Renal cortical epithelial cell (primary cell): ENCODE measurements around the gene CSRNP3. TPM values are rescaled to one million over a fixed set of nuclear protein-coding genes. Genes with fewer than 3 reads are reported as not detected.
A peak's percentile ranks its signal among the peaks of the same experiment; 100 is the strongest.

ENCODE experiments used
- DNase-seq: peaks from one replicate; pipeline ENCODE4 v3.0.0-alpha.2; 2011; ENCODE audit warnings: low read depth
- total RNA-seq: library from RNA; depleted of rRNA; stranded (reverse); fragments of >200 nt; gene quantifications from 2 replicates; pipeline ENCODE4 v1.2.3, GENCODE V29; 2014

Gene CSRNP3
- total RNA-seq, 1 donor from 2014 or later: 4.2 TPM

GRCh38 chr2:165681841-165682240 lies 212.3 kb downstream of the CSRNP3 start:
- DNase-seq: no peak

DNA sequence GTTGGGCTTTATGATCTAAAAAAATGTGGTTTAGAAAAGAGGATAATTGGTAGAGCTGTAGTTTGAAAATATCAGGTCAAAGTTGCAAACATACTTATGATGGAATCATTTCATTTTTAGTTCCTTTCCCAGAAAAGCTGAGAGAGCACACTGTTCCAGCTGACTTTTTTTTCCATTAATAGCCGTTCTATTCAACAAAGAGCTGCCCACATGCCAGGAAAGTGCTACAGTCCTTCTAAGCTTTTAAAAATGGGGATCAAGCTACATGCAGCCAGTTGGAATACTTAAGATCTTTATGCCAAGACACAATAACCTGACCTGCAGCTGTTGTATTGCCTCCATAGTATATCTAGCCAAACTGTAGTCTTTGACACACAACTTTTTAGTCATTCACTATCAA lies 213.0 kb downstream of the CSRNP3 start:
- no peak for DNase-seq

DNA sequence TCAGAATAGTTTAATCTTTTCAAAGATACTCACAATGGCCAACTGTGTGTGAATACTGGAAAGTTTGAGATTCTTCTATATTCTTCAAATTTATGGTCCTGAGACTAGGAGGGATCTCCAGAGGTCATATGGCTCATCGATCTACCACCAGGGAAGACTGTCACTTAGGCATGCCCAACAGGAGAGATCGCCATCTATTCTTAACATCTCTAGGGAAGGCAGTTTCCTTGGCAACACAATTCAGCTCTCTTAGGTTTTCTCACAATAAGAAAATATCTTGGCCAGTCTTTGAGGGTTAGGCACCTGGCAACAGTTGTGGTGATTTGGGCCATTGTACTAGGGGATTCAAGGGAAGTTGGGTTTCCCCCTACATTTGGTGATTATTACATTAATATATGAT lies 217.3 kb downstream of the CSRNP3 start:
- DNase-seq: no peak

DNA sequence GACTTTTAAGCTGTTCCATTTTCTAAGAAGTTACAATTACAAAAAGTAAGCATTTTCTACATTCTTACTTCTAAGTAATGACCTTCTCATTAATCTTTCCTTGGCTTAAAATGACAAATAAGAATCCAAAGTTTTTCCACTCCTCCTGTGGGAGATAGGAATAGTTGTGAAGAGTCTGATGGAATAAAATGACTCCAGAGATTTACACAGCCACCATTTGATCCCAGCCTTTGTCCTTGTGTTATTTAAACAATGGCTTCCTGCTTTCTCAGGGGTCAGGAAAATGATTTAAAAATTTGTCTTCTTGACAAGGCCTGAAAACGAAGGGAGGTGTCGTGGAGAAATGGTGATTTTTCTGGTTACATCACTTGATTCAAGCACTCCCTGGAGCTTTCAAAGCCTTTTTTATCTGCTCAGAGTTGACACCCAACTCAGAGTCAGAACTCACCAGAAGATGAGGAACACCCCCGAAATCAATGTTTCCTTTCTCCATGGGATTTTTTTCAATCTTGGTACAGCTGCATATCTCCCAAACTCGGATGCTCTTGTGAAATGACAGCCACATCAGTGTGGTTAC lies 218.0 kb downstream of the CSRNP3 start:
- no peak for DNase-seq

- no peak for DNase-seq
Measured at GRCh38 chr2:165691615-165692014, 222.1 kb downstream of the CSRNP3 start.

GRCh38 chr2:165692906-165693305 lies 223.4 kb downstream of the CSRNP3 start:
- DNase-seq: no peak

DNA sequence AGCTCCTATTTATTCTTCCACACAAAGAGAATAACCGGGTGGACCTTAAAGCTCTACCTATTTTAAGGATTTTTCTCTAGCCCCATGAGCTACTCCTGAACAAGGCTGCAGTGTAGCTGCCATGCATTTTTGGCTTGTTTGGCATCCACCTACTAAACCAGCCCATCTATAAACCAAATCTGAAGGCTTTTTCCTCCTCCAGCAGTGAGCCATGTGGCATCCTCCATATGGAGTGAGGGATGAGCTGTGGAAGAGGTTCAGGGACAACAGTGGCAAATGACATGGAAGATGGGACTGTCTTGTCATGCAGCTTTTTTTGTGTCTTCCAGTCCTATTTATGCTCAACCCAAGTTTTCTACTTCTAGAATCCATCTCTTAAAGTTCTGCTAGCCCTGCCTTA lies 224.3 kb downstream of the CSRNP3 start:
- DNase-seq: no peak

DNA sequence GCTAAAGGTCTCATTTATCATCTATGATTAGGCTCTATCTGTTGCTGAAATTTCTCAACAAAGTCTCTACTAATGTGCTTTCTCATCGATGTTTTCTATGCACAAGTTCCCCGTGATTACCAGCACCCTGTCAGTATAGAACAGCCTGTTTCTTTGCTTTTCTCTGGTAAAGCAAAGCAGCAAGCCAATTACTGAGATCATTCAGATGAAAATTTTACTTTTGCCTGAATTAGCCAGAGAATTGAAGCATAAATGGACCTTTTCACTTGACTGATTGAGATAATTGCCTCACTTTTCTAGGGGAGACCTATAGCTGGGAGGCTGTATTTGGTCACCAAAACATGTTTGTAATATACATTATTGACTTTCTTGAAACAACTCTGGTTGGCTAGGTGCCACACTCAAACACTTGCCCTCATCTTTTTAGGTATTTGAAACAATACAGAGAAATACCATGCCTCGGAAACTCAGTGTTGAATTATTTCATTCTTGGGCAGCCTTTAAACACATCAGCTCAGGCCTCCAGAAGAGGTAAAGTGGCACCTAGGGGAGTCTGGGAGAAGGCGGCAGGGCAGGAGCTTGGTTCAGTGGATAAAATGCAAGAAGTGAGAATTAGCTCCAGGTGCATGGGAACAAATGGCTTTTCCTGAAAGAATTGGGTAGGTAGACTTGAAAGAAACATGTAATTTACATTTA lies 228.4 kb downstream of the CSRNP3 start:
- no peak for DNase-seq

GRCh38 chr2:165698444-165698884 lies 229.0 kb downstream of the CSRNP3 start:
- DNase-seq: peak; percentile 74

GRCh38 chr2:165699946-165700345 lies 230.4 kb downstream of the CSRNP3 start:
- no peak for DNase-seq

- no peak for DNase-seq
Measured at GRCh38 chr2:165700531-165700930, 231.0 kb downstream of the CSRNP3 start.

DNA sequence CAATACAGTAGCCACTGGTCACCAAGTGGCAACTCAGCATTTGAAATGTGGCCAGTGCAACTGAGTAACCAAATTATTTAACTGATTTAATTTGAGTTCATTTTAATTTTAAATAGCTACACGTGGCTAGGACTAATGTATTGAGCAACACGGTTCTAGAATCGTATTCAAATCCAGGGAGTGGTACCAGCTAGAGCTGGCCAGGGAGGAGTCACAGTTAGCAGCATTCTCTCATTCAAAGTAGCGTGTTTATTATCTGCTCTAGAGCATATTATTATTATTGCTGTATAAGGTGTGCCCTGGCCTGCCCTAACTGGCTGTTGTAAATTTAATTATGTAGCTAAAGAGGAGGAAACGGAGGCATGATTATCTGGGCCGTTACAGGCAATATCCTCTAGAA lies 231.6 kb downstream of the CSRNP3 start:
- peak; percentile 22 for DNase-seq

GRCh38 chr2:165706960-165707487 lies 237.5 kb downstream of the CSRNP3 start:
- no peak for DNase-seq

GRCh38 chr2:165716091-165716490 lies 246.6 kb downstream of the CSRNP3 start:
- DNase-seq: no peak

DNA sequence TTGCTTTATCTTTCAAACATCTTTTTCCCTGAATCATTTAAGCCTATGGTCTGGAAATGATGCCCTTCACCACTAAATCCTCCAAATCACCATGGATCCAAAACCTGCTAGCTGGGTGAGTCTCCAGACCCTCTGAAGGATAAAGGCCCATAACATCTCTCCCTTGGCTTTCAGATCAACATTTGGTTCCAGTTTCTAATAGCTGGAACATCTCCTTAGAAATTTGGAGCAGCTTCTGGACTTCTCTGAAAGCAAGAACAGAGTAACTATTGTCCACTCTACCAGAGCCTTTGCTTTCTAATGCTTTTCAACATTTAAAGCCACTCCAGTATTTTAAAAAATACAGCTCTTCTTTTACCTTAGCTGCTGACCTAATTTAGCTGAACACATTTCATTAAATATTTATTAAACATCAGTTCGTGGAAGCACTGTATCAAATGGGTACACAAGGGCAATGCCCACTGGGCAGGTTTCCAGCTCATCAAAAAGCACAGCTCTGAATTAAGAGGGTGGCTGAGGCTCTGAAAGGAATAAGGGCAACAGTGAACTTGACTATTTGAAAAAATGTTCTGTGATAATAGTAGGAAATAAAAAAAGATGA lies 249.2 kb downstream of the CSRNP3 start:
- DNase-seq: no peak

- peak; percentile 90 for DNase-seq
Measured at GRCh38 chr2:165720511-165720910, 251.0 kb downstream of the CSRNP3 start.

- DNase-seq: peak; percentile 73
Measured at GRCh38 chr2:165725421-165725820, 255.9 kb downstream of the CSRNP3 start.

Other genes with a start within 250 kb of the CSRNP3 start
- gene SCN2A, start 230.3 kb upstream of the CSRNP3 start, total RNA-seq: 0.35 and 15.1 TPM in 2 replicates